ENCODE measurements around the gene ICE2. TPM values are rescaled to one million over a fixed set of nuclear protein-coding genes. Genes with fewer than 3 reads are reported as not detected.

Gene ICE2, protein sequence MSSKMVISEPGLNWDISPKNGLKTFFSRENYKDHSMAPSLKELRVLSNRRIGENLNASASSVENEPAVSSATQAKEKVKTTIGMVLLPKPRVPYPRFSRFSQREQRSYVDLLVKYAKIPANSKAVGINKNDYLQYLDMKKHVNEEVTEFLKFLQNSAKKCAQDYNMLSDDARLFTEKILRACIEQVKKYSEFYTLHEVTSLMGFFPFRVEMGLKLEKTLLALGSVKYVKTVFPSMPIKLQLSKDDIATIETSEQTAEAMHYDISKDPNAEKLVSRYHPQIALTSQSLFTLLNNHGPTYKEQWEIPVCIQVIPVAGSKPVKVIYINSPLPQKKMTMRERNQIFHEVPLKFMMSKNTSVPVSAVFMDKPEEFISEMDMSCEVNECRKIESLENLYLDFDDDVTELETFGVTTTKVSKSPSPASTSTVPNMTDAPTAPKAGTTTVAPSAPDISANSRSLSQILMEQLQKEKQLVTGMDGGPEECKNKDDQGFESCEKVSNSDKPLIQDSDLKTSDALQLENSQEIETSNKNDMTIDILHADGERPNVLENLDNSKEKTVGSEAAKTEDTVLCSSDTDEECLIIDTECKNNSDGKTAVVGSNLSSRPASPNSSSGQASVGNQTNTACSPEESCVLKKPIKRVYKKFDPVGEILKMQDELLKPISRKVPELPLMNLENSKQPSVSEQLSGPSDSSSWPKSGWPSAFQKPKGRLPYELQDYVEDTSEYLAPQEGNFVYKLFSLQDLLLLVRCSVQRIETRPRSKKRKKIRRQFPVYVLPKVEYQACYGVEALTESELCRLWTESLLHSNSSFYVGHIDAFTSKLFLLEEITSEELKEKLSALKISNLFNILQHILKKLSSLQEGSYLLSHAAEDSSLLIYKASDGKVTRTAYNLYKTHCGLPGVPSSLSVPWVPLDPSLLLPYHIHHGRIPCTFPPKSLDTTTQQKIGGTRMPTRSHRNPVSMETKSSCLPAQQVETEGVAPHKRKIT
- total RNA-seq (2021; ENCODE audit: unreplicated experiment) (62.8 TPM), Bru-seq, nascent RNA (percentile 86 among the genes with signal in this experiment), BruChase-seq, experiment 1, labeled RNA remaining after a 6-hour chase (percentile 83 among the genes with signal in this experiment), BruChase-seq, experiment 2, labeled RNA remaining after a 2-hour chase (percentile 84 among the genes with signal in this experiment)
- polyA plus RNA-seq (2012): 18.3 and 21.9 TPM in 2 replicates
- long read RNA-seq, full-length matches to known transcripts: 33 of 54 reads
- long read RNA-seq, partial matches to known transcripts: 7 of 54 reads
- long read RNA-seq, other reads (novel, unspliced or antisense): 14 of 54 reads

DNA sequence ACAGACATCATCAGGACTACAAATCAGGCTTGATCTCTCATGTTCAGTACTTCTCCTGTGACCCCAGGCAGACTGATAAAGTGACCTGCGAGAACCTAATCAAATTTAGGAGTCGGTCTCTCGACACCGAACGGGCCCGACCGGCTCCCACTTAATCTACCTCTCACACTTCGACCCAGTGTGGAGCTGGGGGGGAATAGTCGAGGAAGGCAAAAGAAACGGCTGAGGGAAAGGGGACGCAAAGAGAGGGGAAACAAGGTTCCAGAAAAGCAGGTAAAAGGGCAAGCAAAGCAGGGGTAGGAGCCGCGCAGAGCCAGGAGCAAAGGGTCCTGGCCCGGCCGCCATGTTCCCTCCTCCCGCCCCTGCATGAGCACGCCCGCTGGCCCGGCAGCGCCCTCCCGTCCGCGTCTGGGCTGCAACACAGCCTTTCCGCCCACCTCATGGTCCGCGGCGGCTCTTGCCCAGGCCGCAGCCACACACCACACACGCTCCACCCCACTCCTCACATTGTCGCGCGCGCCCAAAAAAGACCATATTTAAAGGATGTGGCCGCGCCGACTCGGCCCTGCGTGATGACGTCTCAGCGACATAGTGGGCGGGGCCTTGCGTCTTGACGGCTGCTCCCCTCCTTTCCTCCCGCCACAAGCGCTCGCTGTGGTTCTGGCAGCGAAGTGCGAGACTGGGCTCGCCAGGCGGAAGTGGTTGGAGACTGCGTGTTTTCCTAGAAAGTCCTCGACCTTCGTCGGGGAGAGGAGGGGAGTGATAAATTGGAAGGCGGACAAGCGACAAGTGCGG lies at the start of gene ICE2:
Gene ICE2, minus strand, starts transcription at position 577 of the 795 bp plus-strand sequence. CDS start 1,165 bp downstream, outside the sequence.
- Histone ChIP-seq H3K9me2 (ENCODE audit: insufficient read depth) (no peaks in the 10 kb centered on the region), H3K27ac (ENCODE audit: low read depth, low read length) (peak within 1 kb of the TSS; percentile 89), H3K27me3 (ENCODE audit: insufficient read depth, low read length) (no peaks in the 10 kb centered on the region), H3K9me3 (ENCODE audit: control insufficient read depth in 1 of 2, insufficient read depth in 1 of 2, low read depth in 1 of 2, low read length in 2 of 2) (no peaks in the 10 kb centered on the region), H3K4me1 (ENCODE audit: control insufficient read depth in 1 of 2, insufficient read depth in 2 of 2, low read length in 2 of 2) (peaks cover 16 to 21% of the 10 kb centered on the region in 2 experiments; a peak in 3 of 4 replicates), H3K4me2 (ENCODE audit: low read length) (peak within 1 kb of the TSS; percentile 93), H3K4me3 (replicated peaks in 1 of 2; ENCODE audit: low read depth in 1 of 2, low read length in 2 of 2) (peak within 1 kb of the TSS; percentile 68 to 98), H2AFZ (ENCODE audit: low read depth, low read length, poor library complexity, severe bottlenecking) (peak within 1 kb of the TSS; percentile 24), H3K36me3 (ENCODE audit: control insufficient read depth in 1 of 2, insufficient read depth in 2 of 2, low read length in 2 of 2) (peaks cover 7 to 15% of the 10 kb centered on the region in 2 experiments; a peak in 2 of 4 replicates), H3K79me2 (ENCODE audit: insufficient read depth, low read length) (peaks cover 49% of the 10 kb centered on the region), H3K9ac (ENCODE audit: low read length) (peak within 1 kb of the TSS; percentile 97), H4K20me1 (ENCODE audit: insufficient read depth) (no peaks in the 10 kb centered on the region)
- RAD21 ChIA-PET (ENCODE audit: low non-redundant PET in 1 of 2, low total read pairs in 2 of 2, uncharacterized antibody in 2 of 2, unreplicated experiment in 2 of 2): interaction anchor here in 1 of 2 experiments (0.6 kb wide), 1 partner anchor 13 kb away, joined by 3 read pairs; no protein-coding TSS in a partner anchor
- CTCF ChIA-PET: no interaction called here
- POLR2A ChIA-PET: no interaction called here
- peak; percentile 81 for DNase-seq (ENCODE audit: low read depth, low spot score)
- BruUV-seq (replicated peaks): no TSS peak
- ATAC-seq: peak; percentile 94
- intact Hi-C loops (cut with micrococcal nuclease): loop anchor here (5.0 kb wide), 1 partner anchor 106 kb away; no protein-coding TSS in a partner anchor
- TF ChIP-seq CEBPB (IDR thresholded peaks at IDR 0.05; ENCODE audit: low read depth) (no peak), ZFX (IDR thresholded peaks at IDR 0.05) (peak; percentile 89), JUND (IDR thresholded peaks at IDR 0.05) (no peak), FOSL1 (IDR thresholded peaks at IDR 0.05; ENCODE audit: low read depth) (no peak), SRF (IDR thresholded peaks at IDR 0.05; ENCODE audit: low read depth) (peak; percentile 69; the same call in 1 of the 2 replicates), POLR2AphosphoS5 (IDR thresholded peaks at IDR 0.05; ENCODE audit: low read depth, low read length) (peak; percentile 92), YY1 (IDR thresholded peaks at IDR 0.05; ENCODE audit: extremely low read depth, insufficient replicate concordance, low read depth, low read length) (peak; percentile 66), EZH2 (IDR thresholded peaks at IDR 0.05) (no peak), RAD21 (IDR thresholded peaks at IDR 0.05; ENCODE audit: low read depth) (no peak), EGR1 (IDR thresholded peaks at IDR 0.05; ENCODE audit: low read depth) (peak; percentile 44; the same call in 1 of the 2 replicates), ZNF274 (IDR thresholded peaks at IDR 0.05; ENCODE audit: low read depth, low read length) (no peak), SP1 (IDR thresholded peaks at IDR 0.05; ENCODE audit: low read depth) (peak; percentile 86), ELF1 (IDR thresholded peaks at IDR 0.05; ENCODE audit: borderline replicate concordance, low read depth) (peak; percentile 65), POLR2A (IDR thresholded peaks at IDR 0.05; ENCODE audit: borderline replicate concordance, extremely low read depth, insufficient read depth, insufficient read length) (peak; percentile 95), SIN3A (IDR thresholded peaks at IDR 0.05; ENCODE audit: low read depth) (peak; percentile 91)
- TF ChIP-seq, protein P1, sequence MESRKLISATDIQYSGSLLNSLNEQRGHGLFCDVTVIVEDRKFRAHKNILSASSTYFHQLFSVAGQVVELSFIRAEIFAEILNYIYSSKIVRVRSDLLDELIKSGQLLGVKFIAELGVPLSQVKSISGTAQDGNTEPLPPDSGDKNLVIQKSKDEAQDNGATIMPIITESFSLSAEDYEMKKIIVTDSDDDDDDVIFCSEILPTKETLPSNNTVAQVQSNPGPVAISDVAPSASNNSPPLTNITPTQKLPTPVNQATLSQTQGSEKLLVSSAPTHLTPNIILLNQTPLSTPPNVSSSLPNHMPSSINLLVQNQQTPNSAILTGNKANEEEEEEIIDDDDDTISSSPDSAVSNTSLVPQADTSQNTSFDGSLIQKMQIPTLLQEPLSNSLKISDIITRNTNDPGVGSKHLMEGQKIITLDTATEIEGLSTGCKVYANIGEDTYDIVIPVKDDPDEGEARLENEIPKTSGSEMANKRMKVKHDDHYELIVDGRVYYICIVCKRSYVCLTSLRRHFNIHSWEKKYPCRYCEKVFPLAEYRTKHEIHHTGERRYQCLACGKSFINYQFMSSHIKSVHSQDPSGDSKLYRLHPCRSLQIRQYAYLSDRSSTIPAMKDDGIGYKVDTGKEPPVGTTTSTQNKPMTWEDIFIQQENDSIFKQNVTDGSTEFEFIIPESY (IDR thresholded peaks at IDR 0.05; ENCODE audit: extremely low read depth, insufficient replicate concordance, low read length): peak; percentile 44
- TF ChIP-seq, protein P2, sequence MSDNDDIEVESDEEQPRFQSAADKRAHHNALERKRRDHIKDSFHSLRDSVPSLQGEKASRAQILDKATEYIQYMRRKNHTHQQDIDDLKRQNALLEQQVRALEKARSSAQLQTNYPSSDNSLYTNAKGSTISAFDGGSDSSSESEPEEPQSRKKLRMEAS (IDR thresholded peaks at IDR 0.05): peak; percentile 89
- TF ChIP-seq, protein P3, sequence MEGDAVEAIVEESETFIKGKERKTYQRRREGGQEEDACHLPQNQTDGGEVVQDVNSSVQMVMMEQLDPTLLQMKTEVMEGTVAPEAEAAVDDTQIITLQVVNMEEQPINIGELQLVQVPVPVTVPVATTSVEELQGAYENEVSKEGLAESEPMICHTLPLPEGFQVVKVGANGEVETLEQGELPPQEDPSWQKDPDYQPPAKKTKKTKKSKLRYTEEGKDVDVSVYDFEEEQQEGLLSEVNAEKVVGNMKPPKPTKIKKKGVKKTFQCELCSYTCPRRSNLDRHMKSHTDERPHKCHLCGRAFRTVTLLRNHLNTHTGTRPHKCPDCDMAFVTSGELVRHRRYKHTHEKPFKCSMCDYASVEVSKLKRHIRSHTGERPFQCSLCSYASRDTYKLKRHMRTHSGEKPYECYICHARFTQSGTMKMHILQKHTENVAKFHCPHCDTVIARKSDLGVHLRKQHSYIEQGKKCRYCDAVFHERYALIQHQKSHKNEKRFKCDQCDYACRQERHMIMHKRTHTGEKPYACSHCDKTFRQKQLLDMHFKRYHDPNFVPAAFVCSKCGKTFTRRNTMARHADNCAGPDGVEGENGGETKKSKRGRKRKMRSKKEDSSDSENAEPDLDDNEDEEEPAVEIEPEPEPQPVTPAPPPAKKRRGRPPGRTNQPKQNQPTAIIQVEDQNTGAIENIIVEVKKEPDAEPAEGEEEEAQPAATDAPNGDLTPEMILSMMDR (IDR thresholded peaks at IDR 0.05 in 2 of 3, conservative IDR thresholded peaks at IDR 0.05 in 1 of 3; ENCODE audit: borderline replicate concordance in 1 of 3, insufficient read depth in 1 of 3, low read depth in 2 of 3, low read length in 2 of 3): no peak

Data from HCT116 (cell line).